HepG2 (cell line): ENCODE data around the gene YAP1. TPM values are rescaled to one million over a fixed set of nuclear protein-coding genes. Genes with fewer than 3 reads are reported as not detected.
A peak's percentile ranks its signal among the peaks of the same experiment; 100 is the strongest.

Experiments
- DR1 ChIP-seq: sonication (generic); formaldehyde crosslinking; IDR thresholded peaks from 2 replicates; pipeline ENCODE4 v1.8.0; 2021; ENCODE audit warnings: mild to moderate bottlenecking, missing genetic modification reagents, inconsistent platforms
- GATAD2A ChIP-seq: IDR thresholded peaks from 2 replicates; pipeline ENCODE4 v1.6.1; 2016
- GPN1 ChIP-seq: sonication (generic); formaldehyde crosslinking; IDR thresholded peaks from 2 replicates; pipeline ENCODE4 v1.5.1; 2020; ENCODE audit warnings: missing genetic modification reagents, borderline replicate concordance
- HNF4A ChIP-seq: sonication (generic); formaldehyde crosslinking; IDR thresholded peaks from 2 replicates; pipeline ENCODE4 v1.4.0; 2020; ENCODE audit warnings: missing genetic modification reagents
- IKZF4 ChIP-seq: sonication (generic); formaldehyde crosslinking; IDR thresholded peaks from 2 replicates; pipeline ENCODE4 v1.5.1; 2020; ENCODE audit warnings: borderline replicate concordance, mild to moderate bottlenecking, low read depth, missing genetic modification reagents; ENCODE audit errors: not compliant biosample characterization
- KDM2A ChIP-seq: sonication (generic); formaldehyde crosslinking; IDR thresholded peaks from 2 replicates; pipeline ENCODE4 v1.4.0; 2020; ENCODE audit warnings: low read depth, missing genetic modification reagents, borderline replicate concordance
- NFE2L1 ChIP-seq: sonication (generic); formaldehyde crosslinking; IDR thresholded peaks from 2 replicates; pipeline ENCODE4 v1.4.0; 2020; ENCODE audit warnings: missing genetic modification reagents, mild to moderate bottlenecking, borderline replicate concordance
- NR0B2 ChIP-seq: sonication (generic); formaldehyde crosslinking; IDR thresholded peaks from 2 replicates; pipeline ENCODE4 v1.4.0; 2020; ENCODE audit warnings: mild to moderate bottlenecking, missing genetic modification reagents
- PAWR ChIP-seq: sonication (generic); formaldehyde crosslinking; IDR thresholded peaks from 2 replicates; pipeline ENCODE4 v1.4.0; 2020; ENCODE audit warnings: missing genetic modification reagents, mild to moderate bottlenecking, borderline replicate concordance
- RFXANK ChIP-seq: IDR thresholded peaks from 2 replicates; pipeline ENCODE4 v1.6.1; 2016
- TEAD3 ChIP-seq: optimal IDR thresholded peaks from 2 replicates; pipeline ENCODE3; 2016; ENCODE audit warnings: borderline replicate concordance
- TOE1 ChIP-seq: sonication (generic); formaldehyde crosslinking; IDR thresholded peaks from 2 replicates; pipeline ENCODE4 v1.4.0; 2020; ENCODE audit warnings: mild to moderate bottlenecking, missing genetic modification reagents
- U2AF2 ChIP-seq: fragments of 200-400 bp; formaldehyde crosslinking; IDR thresholded peaks from 2 replicates; pipeline ENCODE4 v1.6.1; 2017; ENCODE audit warnings: low read depth, mild to moderate bottlenecking, low read length
- ZHX2 ChIP-seq, 2 experiments: sonication (generic) in 1 of 2; formaldehyde crosslinking in 1 of 2; IDR thresholded peaks; 2 replicates each; pipeline versions ENCODE4 v1.6.1 to v1.9.0; 2014 to 2022; ENCODE audit warnings: antibody characterized with exemption in 1 of 2, borderline replicate concordance in 1 of 2, inconsistent platforms in 1 of 2, low read depth in 1 of 2, missing genetic modification reagents in 1 of 2
- ZNF234 ChIP-seq: sonication (generic); formaldehyde crosslinking; conservative IDR thresholded peaks from 2 replicates; pipeline ENCODE4 v1.5.1; 2020; ENCODE audit warnings: mild to moderate bottlenecking, missing genetic modification reagents
- ZNF44 ChIP-seq: sonication (generic); formaldehyde crosslinking; IDR thresholded peaks from 2 replicates; pipeline ENCODE4 v1.5.1; 2020; ENCODE audit warnings: mild to moderate bottlenecking, missing genetic modification reagents
- ZNF574 ChIP-seq: sonication (generic); formaldehyde crosslinking; IDR thresholded peaks from 2 replicates; pipeline ENCODE4 v1.4.0; 2020; ENCODE audit warnings: missing genetic modification reagents
- ZSCAN30 ChIP-seq: sonication (generic); formaldehyde crosslinking; IDR thresholded peaks from 2 replicates; pipeline ENCODE4 v1.5.0; 2020; ENCODE audit warnings: mild to moderate bottlenecking, missing genetic modification reagents
- polyA plus RNA-seq, 8 experiments: library from polyadenylated mRNA; depleted of rRNA in 3 of 8; stranded (reverse) in 7 of 8; unstranded in 1 of 8; fragments of >200 nt; fragmentation: Illumina TruSeq in 4 of 8; extraction: Trizol in 4 of 8; gene quantifications; 2 replicates each; pipeline versions ENCODE4 v1.2.1 to v1.2.3, GENCODE V29; 2011 to 2016; ENCODE audit warnings: low read depth in 4 of 8, missing spikeins in 1 of 8, mixed read lengths in 1 of 8; ENCODE audit not compliant: insufficient read depth in 1 of 8
- total RNA-seq, 5 experiments: library from RNA; depleted of rRNA; stranded (reverse); fragments of >200 nt; fragmentation: Illumina TruSeq; extraction: Trizol; gene quantifications; 2 replicates each; pipeline ENCODE4 v1.2.3, GENCODE V29; 2016; ENCODE audit warnings: low read depth in 1 of 5
- TF ChIP-seq, protein P1 (sequence below): sonication (generic); formaldehyde crosslinking; IDR thresholded peaks from 2 replicates; pipeline ENCODE4 v1.8.0; 2023; ENCODE audit warnings: mild to moderate bottlenecking, missing genetic modification reagents

Gene YAP1
- total and polyA plus RNA-seq, 2 of the 13 experiments (the other 11 are each of a cell fraction or from before 2014, with no cell fraction given) = 59.5 to 91.0 TPM

DNA sequence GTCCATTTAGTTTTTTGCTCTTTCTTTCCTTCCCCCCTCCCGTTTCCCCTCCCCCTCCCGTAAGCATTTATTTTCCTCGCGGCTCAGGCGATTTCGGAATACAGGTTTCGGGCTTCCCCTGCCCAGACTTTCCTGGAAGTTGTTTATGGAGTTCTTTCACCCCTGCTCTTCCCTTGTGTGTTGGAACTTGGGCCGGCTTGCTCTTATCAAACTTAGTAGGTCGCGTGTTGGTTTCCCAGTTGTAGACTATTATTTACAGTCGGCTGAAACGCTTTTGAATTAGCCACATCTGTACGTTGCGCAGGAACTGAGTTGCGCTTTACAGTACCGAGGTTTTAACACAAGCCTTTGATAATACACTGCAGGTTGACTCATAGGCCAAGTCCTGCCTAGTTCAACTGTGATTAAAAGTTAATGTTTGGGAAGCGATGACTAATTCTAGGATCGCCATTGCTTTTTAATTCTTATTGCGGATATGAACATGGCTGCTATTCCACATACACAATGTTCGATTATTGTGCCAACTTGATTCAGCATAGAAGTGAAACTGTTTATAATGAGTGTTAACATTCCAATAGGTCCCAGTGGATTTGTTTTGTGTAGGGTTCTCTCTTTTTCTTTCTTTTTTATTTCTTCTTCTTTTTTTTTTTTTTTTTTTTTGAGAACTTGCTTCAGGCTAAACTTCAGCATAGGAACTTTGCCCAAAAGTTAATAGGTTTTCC, 1.7 kb downstream of the YAP1 start (continued):
- no peak for TF ChIP-seq ZHX2 (IDR thresholded peaks at IDR 0.05; ENCODE audit: low read depth)
- TF ChIP-seq ZHX2 (CRISPR knock-in tag; IDR thresholded peaks at IDR 0.05; ENCODE audit: borderline replicate concordance) = no peak
- TF ChIP-seq NR0B2 (CRISPR knock-in tag) = no peak
- no peak for TF ChIP-seq TEAD3
- TF ChIP-seq GATAD2A (CRISPR knock-in tag) = peak; percentile 51; the same call in 1 of the 2 replicates
- TF ChIP-seq ZSCAN30 = no peak
- TF ChIP-seq IKZF4 (CRISPR knock-in tag) = no peak
- TF ChIP-seq GPN1 (CRISPR knock-in tag) = no peak
- no peak for TF ChIP-seq KDM2A (CRISPR knock-in tag)
- TF ChIP-seq PAWR (CRISPR knock-in tag) = no peak
- TF ChIP-seq ZNF44 (CRISPR knock-in tag) = no peak
- TF ChIP-seq TOE1 (CRISPR knock-in tag) = no peak
- TF ChIP-seq, protein P1, sequence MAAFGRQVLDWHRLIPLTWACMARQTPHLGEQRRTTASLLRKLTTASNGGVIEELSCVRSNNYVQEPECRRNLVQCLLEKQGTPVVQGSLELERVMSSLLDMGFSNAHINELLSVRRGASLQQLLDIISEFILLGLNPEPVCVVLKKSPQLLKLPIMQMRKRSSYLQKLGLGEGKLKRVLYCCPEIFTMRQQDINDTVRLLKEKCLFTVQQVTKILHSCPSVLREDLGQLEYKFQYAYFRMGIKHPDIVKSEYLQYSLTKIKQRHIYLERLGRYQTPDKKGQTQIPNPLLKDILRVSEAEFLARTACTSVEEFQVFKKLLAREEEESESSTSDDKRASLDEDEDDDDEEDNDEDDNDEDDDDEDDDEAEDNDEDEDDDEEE (CRISPR knock-in tag) = no peak
- TF ChIP-seq U2AF2 = no peak
- TF ChIP-seq DR1 (CRISPR knock-in tag) = no peak
- no peak for TF ChIP-seq ZNF234
- no peak for TF ChIP-seq ZNF574 (CRISPR knock-in tag)
- TF ChIP-seq RFXANK (CRISPR knock-in tag) = no peak; the same call in 1 of the 2 replicates
- no peak for TF ChIP-seq NFE2L1 (CRISPR knock-in tag)
- TF ChIP-seq HNF4A = no peak; the same call in 1 of the 2 replicates
